ENCODE results near the gene PTDSS2. TPM values are rescaled to one million over a fixed set of nuclear protein-coding genes. Genes with fewer than 3 reads are reported as not detected.

The PTDSS2 gene
- polyA plus RNA-seq, 3 donors: 9.3 to 18.3 (median 12.4) TPM

GRCh38 chr11:533586-534395, 83.7 kb downstream of the PTDSS2 start:
- H3K27ac Mint-ChIP-seq: no peak overlapping the region
- no peak overlapping the region for H3K27ac ChIP-seq (ENCODE audit: low read depth in 1 of 2, low read length in 2 of 2)
- H3K4me3 Mint-ChIP-seq: peak overlapping the region in 1 of 2 donors; percentile 12

More at GRCh38 chr11:533586-534395, 83.7 kb downstream of the PTDSS2 start:
- no peak overlapping the region for H3K9ac ChIP-seq (ENCODE audit: insufficient read depth, low read length, poor library complexity, severe bottlenecking)
- peak overlapping the region; percentile 93 for H3K4me2 ChIP-seq (replicated peaks; ENCODE audit: extremely low read depth, low read length, poor library complexity, severe bottlenecking)
- intact Hi-C loops (cut with micrococcal nuclease): no loop called here
- peaks cover 33 to 37% of the 10 kb centered on the region in 2 donors for H3K4me1 ChIP-seq (ENCODE audit: control insufficient read depth in 1 of 2, insufficient read depth in 2 of 2, low read length in 2 of 2)
- peak overlapping the region in 1 of 3 experiments; percentile 84 for H3K4me3 ChIP-seq (replicated peaks in 1 of 3; ENCODE audit: low read depth in 2 of 3, low read length in 3 of 3)
- TF ChIP-seq CTCF (IDR thresholded peaks at IDR 0.05): no peak
- no peaks in the 10 kb centered on the region for H3K9me3 ChIP-seq (replicated peaks in 1 of 2; ENCODE audit: control insufficient read depth in 1 of 2, insufficient read depth in 1 of 2, low read length in 2 of 2)
- peaks cover 26% of the 10 kb centered on the region for H4K20me1 ChIP-seq (ENCODE audit: insufficient read depth, low read length)
- WGBS (ENCODE audit: insufficient coverage): 96% methylated on average over 34 of the region's 37 CpGs
- Mint-ChIP-seq H3K27me3 (ENCODE audit: low read depth in 3 of 3) (peaks cover 12 to 28% (median 17%) of the 10 kb centered on the region in 3 donors), H3K4me1 (peaks cover 11% of the 10 kb centered on the region), H3K9me3 (peaks cover 0 to 4% (median 0%) of the 10 kb centered on the region in 7 donors), H3K36me3 (peaks cover 15% of the 10 kb centered on the region in 2 donors)
- no peak for DNase-seq
- H3K79me2 ChIP-seq (ENCODE audit: insufficient read depth, low read length): peaks cover 12% of the 10 kb centered on the region
- no peak overlapping the region for H2AFZ ChIP-seq (ENCODE audit: insufficient read depth, low read depth, low read length, poor library complexity, severe bottlenecking)
- peaks cover 20 to 23% of the 10 kb centered on the region in 2 donors for H3K36me3 ChIP-seq (replicated peaks in 1 of 2; ENCODE audit: control insufficient read depth in 1 of 2, insufficient read depth in 2 of 2, low read length in 2 of 2)
- H3K27me3 ChIP-seq (ENCODE audit: control insufficient read depth in 2 of 2, insufficient read depth in 2 of 2, low read length in 2 of 2): peaks cover 0 to 24% of the 10 kb centered on the region in 2 donors

All from CD14-positive monocyte (primary cell).